ENCODE results near the gene ZFHX3. TPM values are rescaled to one million over a fixed set of nuclear protein-coding genes. Genes with fewer than 3 reads are reported as not detected.

The ZFHX3 gene
- total RNA-seq, 1 experiment from 2014 or later = 21.8 TPM

DNA sequence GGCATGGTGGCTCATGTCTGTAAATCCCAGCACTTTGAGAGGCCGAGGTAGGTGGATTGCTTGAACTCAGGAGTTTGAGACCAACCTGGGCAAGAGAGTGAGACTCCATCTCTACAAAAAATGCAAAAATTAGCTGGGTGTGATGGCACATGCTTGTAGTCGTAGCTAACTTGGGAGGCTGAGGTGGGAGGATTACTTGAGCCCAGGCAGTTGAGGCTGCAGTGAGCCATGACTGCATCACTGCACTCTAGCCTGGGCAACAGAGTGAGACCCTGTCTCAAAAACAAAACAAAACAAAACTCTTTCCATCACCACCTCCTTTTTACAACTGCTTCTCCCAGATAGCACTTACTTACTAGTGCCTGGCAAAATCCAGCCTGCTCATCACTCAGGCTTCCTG, 214.0 kb downstream of the ZFHX3 start:
- Histone ChIP-seq H3K27me3 (replicated peaks; ENCODE audit: insufficient read depth, low read depth, low read length, poor library complexity) (no peaks in the 10 kb centered on the region), H3K27ac (ENCODE audit: low read depth, low read length, poor library complexity, severe bottlenecking) (no peak overlapping the region), H3K4me1 (ENCODE audit: insufficient read depth, low read length, poor library complexity, severe bottlenecking) (no peaks in the 10 kb centered on the region), H3K4me3 (ENCODE audit: low read depth, low read length, poor library complexity, severe bottlenecking) (no peak overlapping the region), H3K9me3 (ENCODE audit: low read depth, low read length, poor library complexity, severe bottlenecking) (no peaks in the 10 kb centered on the region), H3K36me3 (ENCODE audit: insufficient read depth, low read length, poor library complexity, severe bottlenecking) (no peaks in the 10 kb centered on the region)
- no peak for TF ChIP-seq EZH2 (IDR thresholded peaks at IDR 0.05; ENCODE audit: borderline replicate concordance, low read depth, low read length, poor library complexity, severe bottlenecking)
- TF ChIP-seq, protein P1, sequence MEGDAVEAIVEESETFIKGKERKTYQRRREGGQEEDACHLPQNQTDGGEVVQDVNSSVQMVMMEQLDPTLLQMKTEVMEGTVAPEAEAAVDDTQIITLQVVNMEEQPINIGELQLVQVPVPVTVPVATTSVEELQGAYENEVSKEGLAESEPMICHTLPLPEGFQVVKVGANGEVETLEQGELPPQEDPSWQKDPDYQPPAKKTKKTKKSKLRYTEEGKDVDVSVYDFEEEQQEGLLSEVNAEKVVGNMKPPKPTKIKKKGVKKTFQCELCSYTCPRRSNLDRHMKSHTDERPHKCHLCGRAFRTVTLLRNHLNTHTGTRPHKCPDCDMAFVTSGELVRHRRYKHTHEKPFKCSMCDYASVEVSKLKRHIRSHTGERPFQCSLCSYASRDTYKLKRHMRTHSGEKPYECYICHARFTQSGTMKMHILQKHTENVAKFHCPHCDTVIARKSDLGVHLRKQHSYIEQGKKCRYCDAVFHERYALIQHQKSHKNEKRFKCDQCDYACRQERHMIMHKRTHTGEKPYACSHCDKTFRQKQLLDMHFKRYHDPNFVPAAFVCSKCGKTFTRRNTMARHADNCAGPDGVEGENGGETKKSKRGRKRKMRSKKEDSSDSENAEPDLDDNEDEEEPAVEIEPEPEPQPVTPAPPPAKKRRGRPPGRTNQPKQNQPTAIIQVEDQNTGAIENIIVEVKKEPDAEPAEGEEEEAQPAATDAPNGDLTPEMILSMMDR (conservative IDR thresholded peaks at IDR 0.05; ENCODE audit: low read depth, low read length) = no peak
- ChIA-PET POLR2A (ENCODE audit: low non-redundant PET) (no interaction called here), CTCF (no interaction called here)
- intact Hi-C loops (cut with micrococcal nuclease; ENCODE audit: unreplicated experiment) = loop anchor here (2.0 to 5.0 kb wide), 3 partner anchors 127 to 363 kb away; no protein-coding TSS in a partner anchor
- no peak for DNase-seq (ENCODE audit: low spot score)
- no TSS peak for BruUV-seq (replicated peaks)

DNA sequence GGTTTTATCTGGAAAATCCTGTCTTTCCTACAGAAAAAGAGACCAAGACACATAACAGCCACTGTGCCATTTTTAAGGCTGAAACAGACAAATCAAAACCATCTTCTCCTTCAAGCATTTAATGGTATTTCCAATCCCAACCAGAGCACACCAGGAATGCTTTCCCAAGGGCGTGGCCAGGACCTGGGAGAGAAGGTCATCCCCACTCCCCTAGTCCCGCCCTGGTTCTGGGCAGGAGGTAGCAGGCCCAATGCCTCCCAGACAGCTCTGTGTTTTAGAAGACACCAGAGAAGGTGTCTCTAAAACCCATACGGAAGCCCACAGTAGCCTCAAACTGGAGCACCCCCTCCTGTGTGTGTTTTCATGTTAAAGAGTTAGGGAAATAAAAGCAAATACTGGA, 214.4 kb downstream of the ZFHX3 start:
- Histone ChIP-seq H3K27me3 (replicated peaks; ENCODE audit: insufficient read depth, low read depth, low read length, poor library complexity) (no peaks in the 10 kb centered on the region), H3K9me3 (ENCODE audit: low read depth, low read length, poor library complexity, severe bottlenecking) (no peaks in the 10 kb centered on the region), H3K27ac (ENCODE audit: low read depth, low read length, poor library complexity, severe bottlenecking) (no peak overlapping the region), H3K4me3 (ENCODE audit: low read depth, low read length, poor library complexity, severe bottlenecking) (no peak overlapping the region), H3K4me1 (ENCODE audit: insufficient read depth, low read length, poor library complexity, severe bottlenecking) (no peaks in the 10 kb centered on the region), H3K36me3 (ENCODE audit: insufficient read depth, low read length, poor library complexity, severe bottlenecking) (no peaks in the 10 kb centered on the region)
- TF ChIP-seq EZH2 (IDR thresholded peaks at IDR 0.05; ENCODE audit: borderline replicate concordance, low read depth, low read length, poor library complexity, severe bottlenecking) = no peak
- TF ChIP-seq, protein P1 (conservative IDR thresholded peaks at IDR 0.05; ENCODE audit: low read depth, low read length) = no peak
- intact Hi-C loops (cut with micrococcal nuclease; ENCODE audit: unreplicated experiment) = loop anchor here (2.0 to 5.0 kb wide), 3 partner anchors 127 to 364 kb away; no protein-coding TSS in a partner anchor
- ChIA-PET POLR2A (ENCODE audit: low non-redundant PET) (no interaction called here), CTCF (interaction anchor here (0.9 to 2.1 kb wide), 5 partner anchors 128 to 433 kb away, joined by 3 to 19 read pairs (median 5); no protein-coding TSS in a partner anchor)
- no TSS peak for BruUV-seq (replicated peaks)
- DNase-seq (ENCODE audit: low spot score) = no peak

DNA sequence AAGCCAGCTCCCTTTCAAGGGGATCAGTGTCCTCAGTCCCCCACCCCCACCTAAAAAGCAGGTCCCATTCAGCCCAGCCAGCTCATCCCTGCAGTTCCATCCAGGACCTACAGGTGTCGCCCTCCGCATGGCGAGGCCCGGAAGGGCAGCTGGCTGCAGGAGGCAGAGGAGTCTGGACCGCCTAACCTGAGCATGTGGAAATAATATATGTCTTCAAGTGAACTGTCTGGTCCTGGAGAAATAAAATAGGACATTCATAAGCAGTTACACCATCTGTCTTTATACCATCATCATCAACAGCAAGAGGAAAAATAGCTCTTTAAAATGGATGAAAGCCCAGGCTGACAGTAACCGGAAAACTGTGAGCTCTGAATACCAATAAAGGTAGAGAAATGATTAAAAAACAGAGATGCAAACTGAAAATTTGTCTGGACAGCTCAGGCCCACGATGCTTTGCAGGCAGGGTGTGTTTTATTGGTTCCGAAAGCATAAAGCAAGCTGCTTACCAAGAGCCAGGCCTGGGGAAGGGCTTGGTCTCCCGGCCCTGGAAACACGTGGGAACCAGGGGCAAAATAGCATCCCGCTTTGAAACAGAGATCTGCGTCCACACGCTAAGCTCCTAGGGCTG, 215.2 kb downstream of the ZFHX3 start:
- intact Hi-C loops (cut with micrococcal nuclease; ENCODE audit: unreplicated experiment) = loop anchor here (2.0 to 5.0 kb wide), 3 partner anchors 128 to 365 kb away; no protein-coding TSS in a partner anchor
- no TSS peak for BruUV-seq (replicated peaks)
- no peaks in the 10 kb centered on the region for H3K27me3 ChIP-seq (replicated peaks; ENCODE audit: insufficient read depth, low read depth, low read length, poor library complexity)
- TF ChIP-seq EZH2 (IDR thresholded peaks at IDR 0.05; ENCODE audit: borderline replicate concordance, low read depth, low read length, poor library complexity, severe bottlenecking) = no peak
- TF ChIP-seq, protein P1 (conservative IDR thresholded peaks at IDR 0.05; ENCODE audit: low read depth, low read length) = peak; percentile 100
- CTCF ChIA-PET = interaction anchor here (0.5 to 2.1 kb wide), 26 partner anchors 8 to 575 kb away, joined by 3 to 19 read pairs (median 4); no protein-coding TSS in a partner anchor
- peak; percentile 81 for DNase-seq (ENCODE audit: low spot score)
- no peaks in the 10 kb centered on the region for H3K36me3 ChIP-seq (ENCODE audit: insufficient read depth, low read length, poor library complexity, severe bottlenecking)
- no peak overlapping the region for H3K27ac ChIP-seq (ENCODE audit: low read depth, low read length, poor library complexity, severe bottlenecking)
- no peaks in the 10 kb centered on the region for H3K4me1 ChIP-seq (ENCODE audit: insufficient read depth, low read length, poor library complexity, severe bottlenecking)
- no peaks in the 10 kb centered on the region for H3K9me3 ChIP-seq (ENCODE audit: low read depth, low read length, poor library complexity, severe bottlenecking)
- POLR2A ChIA-PET (ENCODE audit: low non-redundant PET) = no interaction called here
- no peak overlapping the region for H3K4me3 ChIP-seq (ENCODE audit: low read depth, low read length, poor library complexity, severe bottlenecking)

Data from A673 (cell line).